ENCODE data around the gene SMIM38.
"Not testable (repeated sequence)": the region's sequence is repeated elsewhere in the genome, so short reads cannot be mapped to it uniquely, and the experiment has no call there.

SMIM38 gene

DNA sequence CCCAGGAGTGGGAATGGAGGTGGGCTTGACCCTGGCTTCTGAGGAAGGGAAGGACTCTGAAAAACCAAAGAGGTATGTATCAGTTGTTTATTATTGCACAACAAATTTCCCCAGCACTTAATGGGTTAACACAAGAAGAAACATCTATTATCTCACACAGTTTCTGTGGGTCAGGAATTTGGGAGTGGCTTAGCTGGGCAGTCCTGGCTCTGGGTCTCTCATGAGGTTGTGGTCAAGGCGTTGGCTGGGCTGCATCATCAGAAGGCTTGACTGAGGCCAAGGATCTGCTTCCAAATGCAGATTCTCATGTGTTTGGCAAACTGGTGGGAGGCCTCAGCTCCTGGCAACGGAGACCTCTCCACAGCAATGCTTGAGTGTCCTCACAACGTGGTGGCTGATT lies 17.5 kb upstream of the SMIM38 start:
- no peak overlapping the region for H3K4me3 ChIP-seq (ENCODE audit: low read depth, low read length)
- in situ Hi-C loops (cut with HindIII; ENCODE audit: low sequenced_read_pairs): no loop called here
- DNase-seq (ENCODE audit: low read depth): peak; percentile 40
- TF ChIP-seq, protein P1, sequence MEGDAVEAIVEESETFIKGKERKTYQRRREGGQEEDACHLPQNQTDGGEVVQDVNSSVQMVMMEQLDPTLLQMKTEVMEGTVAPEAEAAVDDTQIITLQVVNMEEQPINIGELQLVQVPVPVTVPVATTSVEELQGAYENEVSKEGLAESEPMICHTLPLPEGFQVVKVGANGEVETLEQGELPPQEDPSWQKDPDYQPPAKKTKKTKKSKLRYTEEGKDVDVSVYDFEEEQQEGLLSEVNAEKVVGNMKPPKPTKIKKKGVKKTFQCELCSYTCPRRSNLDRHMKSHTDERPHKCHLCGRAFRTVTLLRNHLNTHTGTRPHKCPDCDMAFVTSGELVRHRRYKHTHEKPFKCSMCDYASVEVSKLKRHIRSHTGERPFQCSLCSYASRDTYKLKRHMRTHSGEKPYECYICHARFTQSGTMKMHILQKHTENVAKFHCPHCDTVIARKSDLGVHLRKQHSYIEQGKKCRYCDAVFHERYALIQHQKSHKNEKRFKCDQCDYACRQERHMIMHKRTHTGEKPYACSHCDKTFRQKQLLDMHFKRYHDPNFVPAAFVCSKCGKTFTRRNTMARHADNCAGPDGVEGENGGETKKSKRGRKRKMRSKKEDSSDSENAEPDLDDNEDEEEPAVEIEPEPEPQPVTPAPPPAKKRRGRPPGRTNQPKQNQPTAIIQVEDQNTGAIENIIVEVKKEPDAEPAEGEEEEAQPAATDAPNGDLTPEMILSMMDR (IDR thresholded peaks at IDR 0.05; ENCODE audit: low read depth, low read length, missing control alignments): no peak

DNA sequence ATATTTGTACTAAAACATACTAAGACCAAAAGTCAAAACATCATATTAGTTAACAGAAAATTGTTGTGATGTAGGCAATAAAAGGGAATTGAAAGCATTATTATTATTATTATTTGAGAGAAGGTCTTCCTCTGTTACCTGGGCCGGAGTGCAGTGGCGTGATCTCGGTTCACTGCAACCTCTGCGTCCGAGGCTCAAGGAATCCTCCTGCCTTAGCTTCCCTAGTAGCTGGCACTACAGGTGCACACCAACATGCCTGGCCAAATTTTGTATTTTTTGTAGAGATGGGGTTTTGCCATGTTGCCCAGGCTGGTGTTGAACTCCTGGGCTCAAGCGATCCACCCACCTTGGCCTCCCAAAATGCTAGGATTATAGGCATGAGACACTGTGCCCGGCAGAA lies 15.6 kb upstream of the SMIM38 start:
- DNase-seq (ENCODE audit: low read depth); in situ Hi-C loops (cut with HindIII; ENCODE audit: low sequenced_read_pairs); H3K4me3 ChIP-seq (ENCODE audit: low read depth, low read length): not testable (repeated sequence)

DNA sequence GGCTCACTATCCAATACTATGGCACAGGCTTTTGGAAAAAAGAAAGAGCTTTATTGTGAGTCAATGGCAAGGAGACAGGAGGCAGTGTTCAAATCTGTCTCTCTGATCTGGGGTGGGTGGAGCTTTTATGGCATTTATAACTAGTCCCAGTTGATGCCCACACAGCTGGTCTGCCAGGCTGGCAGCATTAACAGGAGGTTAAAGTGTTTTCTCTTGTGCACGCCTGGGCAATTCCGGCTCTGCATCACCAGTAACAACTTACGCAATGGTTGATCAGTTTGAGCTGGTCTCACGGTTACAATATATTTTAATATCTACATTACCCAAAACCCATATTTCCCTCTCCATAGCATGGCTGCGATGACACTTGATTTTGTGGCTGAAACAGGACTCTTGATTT lies 15.1 kb upstream of the SMIM38 start:
- H3K4me3 ChIP-seq (ENCODE audit: low read depth, low read length): no peak overlapping the region
- in situ Hi-C loops (cut with HindIII; ENCODE audit: low sequenced_read_pairs): no loop called here
- TF ChIP-seq, protein P1 (IDR thresholded peaks at IDR 0.05; ENCODE audit: low read depth, low read length, missing control alignments): no peak
- no peak for DNase-seq (ENCODE audit: low read depth)

DNA sequence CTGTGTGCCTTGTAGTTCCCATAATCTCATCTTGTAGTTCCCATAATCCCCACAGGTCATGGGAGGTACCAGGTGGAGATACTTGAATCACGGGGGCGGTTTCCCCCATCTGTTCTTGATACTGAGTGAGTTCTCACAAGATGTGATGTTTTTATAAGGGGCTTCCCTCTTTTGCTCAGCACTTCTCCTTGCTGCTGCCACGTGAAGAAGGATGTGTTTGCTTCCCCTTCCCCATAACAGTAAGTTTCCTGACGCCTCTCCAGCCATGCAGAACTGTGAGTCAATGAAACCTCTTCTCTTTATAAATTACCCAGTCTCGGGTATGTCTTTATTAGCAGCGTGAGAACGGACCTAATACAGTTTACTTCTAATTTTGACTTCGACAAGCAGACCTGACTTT lies 14.0 kb upstream of the SMIM38 start:
- no peak for DNase-seq (ENCODE audit: low read depth)
- in situ Hi-C loops (cut with HindIII; ENCODE audit: low sequenced_read_pairs): no loop called here
- TF ChIP-seq, protein P1 (IDR thresholded peaks at IDR 0.05; ENCODE audit: low read depth, low read length, missing control alignments): no peak
- H3K4me3 ChIP-seq (ENCODE audit: low read depth, low read length): no peak overlapping the region

DNA sequence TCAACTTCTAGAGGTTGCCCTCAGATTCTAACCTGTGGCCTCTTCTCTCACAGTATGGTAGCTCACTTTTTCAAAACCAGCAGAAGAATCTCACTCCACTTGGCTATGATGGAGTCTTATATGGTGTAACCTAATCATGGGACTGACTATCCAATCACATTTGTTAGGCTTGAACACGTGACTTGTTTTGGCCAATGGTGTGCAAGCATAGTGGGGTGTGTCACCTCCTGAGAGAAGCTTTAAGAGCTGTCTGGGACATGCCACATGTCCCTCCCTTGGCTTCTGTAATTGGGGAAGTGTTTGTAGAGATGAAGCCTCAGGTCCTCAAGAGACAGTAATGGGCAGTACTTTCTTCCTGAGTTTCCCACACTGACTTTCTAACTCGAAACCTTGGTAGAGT lies 12.8 kb upstream of the SMIM38 start:
- no peak overlapping the region for H3K4me3 ChIP-seq (ENCODE audit: low read depth, low read length)
- DNase-seq (ENCODE audit: low read depth): no peak
- TF ChIP-seq, protein P1 (IDR thresholded peaks at IDR 0.05; ENCODE audit: low read depth, low read length, missing control alignments): no peak
- in situ Hi-C loops (cut with HindIII; ENCODE audit: low sequenced_read_pairs): no loop called here

DNA sequence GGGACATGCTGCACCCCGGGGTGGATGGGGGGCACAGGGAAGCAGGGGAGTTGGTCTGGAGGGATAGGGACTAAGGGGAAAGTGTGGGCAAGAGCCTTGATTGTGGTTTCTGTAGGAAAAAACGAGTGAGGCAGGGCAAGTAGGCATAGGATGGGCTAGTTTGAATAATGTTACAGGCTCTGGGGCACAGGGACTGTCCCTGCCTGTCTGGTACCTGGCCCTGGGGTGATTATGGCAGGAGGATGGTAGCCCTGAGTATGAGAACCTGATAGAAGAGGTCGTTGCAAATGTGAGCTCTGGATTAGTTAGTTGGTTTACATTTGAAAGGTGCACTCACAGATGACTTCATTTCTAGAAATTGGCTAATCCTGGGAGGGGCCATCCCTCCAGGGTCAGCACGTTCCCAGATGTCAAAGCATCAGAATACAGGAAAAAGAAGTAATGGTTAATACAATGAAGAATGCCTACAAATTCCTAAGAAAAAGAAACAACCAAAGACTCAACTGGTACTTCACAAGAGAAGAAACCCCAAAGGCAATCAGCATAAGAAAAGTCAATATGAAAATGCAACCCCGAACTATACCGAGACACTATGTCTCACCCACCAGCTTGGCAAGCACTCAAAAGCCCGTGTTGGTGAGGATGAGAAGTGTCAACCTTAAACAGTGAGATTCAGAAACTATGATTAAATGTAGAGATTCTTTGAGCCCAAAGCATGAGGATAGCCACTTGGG lies 11.3 kb upstream of the SMIM38 start:
- TF ChIP-seq, protein P1 (IDR thresholded peaks at IDR 0.05; ENCODE audit: low read depth, low read length, missing control alignments): no peak
- no peak overlapping the region for H3K4me3 ChIP-seq (ENCODE audit: low read depth, low read length)
- in situ Hi-C loops (cut with HindIII; ENCODE audit: low sequenced_read_pairs): no loop called here
- no peak for DNase-seq (ENCODE audit: low read depth)

DNA sequence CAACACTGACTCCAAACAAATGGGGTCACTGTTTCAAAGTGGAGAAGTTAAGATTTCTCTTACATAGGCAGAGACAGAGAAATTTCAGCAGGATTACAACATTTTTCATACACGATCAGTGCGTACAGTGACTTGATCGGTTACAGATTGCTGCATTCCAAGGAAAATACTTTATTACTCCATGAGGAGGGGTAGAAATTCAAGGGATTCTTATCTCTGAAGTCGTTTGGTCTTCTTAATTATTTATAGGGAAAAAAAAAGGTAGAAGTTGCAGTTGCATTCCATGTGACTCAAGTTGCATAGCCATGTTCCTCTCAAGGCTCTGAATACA lies 10.7 kb upstream of the SMIM38 start:
- DNase-seq (ENCODE audit: low read depth): no peak
- TF ChIP-seq, protein P1 (IDR thresholded peaks at IDR 0.05; ENCODE audit: low read depth, low read length, missing control alignments): no peak
- in situ Hi-C loops (cut with HindIII; ENCODE audit: low sequenced_read_pairs): no loop called here
- H3K4me3 ChIP-seq (ENCODE audit: low read depth, low read length): no peak overlapping the region

Data from astrocyte of the cerebellum (primary cell).